WI38 (cell line): ENCODE measurements around the gene USP28.

Source experiments
- H3K4me3 ChIP-seq: 2 replicates; pipeline ENCODE4 v1.5.1; 2011; ENCODE audit warnings: low read depth, mild to moderate bottlenecking, control low read depth, low read length
- TF ChIP-seq, protein P1 (sequence below): IDR thresholded peaks from 2 replicates; pipeline ENCODE4 v1.5.1; 2012; ENCODE audit warnings: low read depth, mild to moderate bottlenecking, control low read depth, low read length

USP28 gene

DNA sequence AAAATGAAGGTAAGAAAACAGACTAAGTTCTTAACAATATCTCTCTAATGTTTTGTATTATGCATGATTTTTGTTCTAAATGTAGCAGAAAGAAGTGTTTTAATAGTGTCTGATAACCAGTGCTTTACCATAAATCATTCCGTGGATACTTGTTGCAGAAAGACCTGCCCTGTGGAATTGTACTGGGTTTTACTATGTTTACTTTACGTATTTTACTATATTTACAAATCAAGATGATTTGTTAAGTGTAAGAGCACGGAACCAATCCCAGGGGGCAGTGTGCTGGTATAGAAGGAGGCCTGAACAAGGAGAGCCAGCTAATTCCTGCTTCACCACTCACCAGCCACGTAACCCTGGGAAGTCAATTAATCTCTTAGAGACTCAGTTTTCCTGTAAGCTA lies 30.7 kb upstream of the USP28 start:
- H3K4me3 ChIP-seq: no peak overlapping the region
- TF ChIP-seq, protein P1, sequence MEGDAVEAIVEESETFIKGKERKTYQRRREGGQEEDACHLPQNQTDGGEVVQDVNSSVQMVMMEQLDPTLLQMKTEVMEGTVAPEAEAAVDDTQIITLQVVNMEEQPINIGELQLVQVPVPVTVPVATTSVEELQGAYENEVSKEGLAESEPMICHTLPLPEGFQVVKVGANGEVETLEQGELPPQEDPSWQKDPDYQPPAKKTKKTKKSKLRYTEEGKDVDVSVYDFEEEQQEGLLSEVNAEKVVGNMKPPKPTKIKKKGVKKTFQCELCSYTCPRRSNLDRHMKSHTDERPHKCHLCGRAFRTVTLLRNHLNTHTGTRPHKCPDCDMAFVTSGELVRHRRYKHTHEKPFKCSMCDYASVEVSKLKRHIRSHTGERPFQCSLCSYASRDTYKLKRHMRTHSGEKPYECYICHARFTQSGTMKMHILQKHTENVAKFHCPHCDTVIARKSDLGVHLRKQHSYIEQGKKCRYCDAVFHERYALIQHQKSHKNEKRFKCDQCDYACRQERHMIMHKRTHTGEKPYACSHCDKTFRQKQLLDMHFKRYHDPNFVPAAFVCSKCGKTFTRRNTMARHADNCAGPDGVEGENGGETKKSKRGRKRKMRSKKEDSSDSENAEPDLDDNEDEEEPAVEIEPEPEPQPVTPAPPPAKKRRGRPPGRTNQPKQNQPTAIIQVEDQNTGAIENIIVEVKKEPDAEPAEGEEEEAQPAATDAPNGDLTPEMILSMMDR: 0 out of 2 replicates have a peak, but pooled peaks have one; percentile 10

DNA sequence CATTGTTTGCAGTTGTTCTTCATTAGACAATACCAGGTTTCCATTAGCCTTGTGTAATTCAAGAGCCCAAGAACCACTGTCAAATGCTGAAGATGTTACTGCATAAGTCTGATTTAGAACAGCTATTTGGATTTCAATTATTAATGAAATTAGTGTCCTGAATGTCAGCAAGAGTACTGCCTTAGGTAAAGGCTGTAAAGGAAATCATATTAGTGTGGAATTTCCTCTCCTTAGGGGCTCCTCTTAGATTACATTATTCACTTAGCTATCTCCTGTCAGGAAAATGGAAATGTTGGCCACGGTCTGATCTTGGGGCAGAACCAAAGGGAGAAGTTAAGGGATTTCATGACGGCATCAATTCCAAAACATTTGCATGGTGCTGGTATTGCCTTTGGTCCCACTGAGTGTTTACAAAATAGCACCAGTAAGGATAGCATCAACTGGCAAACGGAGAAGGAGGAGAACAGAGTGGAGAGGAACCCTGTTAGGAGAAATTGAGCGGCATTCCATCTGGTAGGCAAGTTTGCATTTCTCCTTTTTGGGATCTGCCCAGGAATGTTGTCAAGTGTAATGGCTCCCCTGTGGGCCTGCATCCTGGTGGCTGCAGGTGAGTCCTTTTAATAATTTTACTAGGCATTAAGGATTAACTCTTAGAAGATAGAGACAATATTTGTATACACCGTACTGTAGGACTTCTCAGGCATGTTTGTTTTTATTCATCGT lies 29.2 kb upstream of the USP28 start, which contains the start of gene HTR3B:
Gene HTR3B (plus strand): TSS at position 418 of the 723 bp plus-strand sequence. CDS start 138 bp downstream, at position 556.
- no peak within 1 kb of the TSS for H3K4me3 ChIP-seq
- TF ChIP-seq, protein P1: no peak

DNA sequence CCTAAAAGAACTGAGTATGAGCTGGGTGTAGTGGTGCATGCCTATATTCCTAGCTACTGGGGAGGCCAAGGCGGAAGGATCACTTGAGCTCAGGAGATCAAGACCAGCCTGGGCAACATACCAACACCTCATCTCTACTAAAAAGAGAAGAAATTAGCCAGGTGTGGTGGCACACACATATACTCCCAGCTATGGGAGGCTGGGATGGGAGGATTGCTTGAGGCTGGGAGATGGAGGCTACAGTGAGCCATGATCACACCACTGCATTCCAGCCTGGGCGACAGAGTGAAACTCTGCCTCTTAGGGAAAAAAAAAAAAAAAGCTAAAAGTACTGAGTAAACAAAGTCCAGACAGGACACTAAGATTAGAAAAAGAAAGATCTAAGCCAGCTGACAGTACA lies 25.8 kb upstream of the USP28 start:
- TF ChIP-seq, protein P1: no peak
- no peak overlapping the region for H3K4me3 ChIP-seq

DNA sequence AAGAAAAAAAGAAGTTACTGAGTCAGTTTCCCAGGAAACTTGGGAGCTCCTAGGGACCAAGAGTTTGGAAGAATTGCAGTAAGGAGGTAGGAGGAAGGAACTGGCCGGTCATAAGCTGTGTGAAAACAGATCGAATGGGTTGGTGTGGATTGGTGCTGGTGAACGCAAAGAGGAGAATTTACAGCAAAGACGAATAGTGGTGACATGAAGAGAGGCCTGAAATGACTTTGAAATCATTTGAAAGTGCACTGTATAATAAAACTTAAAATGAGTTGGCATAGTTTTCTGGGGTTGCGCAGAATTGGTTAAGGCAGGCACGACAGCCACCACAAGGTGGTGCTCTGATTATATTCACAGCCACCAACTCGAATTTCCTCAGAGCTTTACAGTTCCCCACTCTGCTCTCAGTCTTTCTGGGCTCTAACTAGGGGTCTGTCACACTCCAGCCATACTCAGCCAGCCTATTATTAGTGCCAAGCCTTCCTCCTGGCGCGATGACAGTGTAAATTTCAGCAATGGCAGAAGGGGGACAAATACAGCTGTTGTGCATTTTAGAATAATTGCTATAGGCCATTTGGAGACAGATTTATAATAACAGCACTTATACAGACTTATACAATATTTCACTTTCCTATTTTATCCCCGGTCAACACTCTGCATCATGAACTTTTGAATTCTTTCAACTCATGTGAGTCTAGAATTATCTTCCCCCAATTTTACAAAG lies 20.9 kb upstream of the USP28 start:
- H3K4me3 ChIP-seq: no peak overlapping the region
- TF ChIP-seq, protein P1: peak; percentile 68

DNA sequence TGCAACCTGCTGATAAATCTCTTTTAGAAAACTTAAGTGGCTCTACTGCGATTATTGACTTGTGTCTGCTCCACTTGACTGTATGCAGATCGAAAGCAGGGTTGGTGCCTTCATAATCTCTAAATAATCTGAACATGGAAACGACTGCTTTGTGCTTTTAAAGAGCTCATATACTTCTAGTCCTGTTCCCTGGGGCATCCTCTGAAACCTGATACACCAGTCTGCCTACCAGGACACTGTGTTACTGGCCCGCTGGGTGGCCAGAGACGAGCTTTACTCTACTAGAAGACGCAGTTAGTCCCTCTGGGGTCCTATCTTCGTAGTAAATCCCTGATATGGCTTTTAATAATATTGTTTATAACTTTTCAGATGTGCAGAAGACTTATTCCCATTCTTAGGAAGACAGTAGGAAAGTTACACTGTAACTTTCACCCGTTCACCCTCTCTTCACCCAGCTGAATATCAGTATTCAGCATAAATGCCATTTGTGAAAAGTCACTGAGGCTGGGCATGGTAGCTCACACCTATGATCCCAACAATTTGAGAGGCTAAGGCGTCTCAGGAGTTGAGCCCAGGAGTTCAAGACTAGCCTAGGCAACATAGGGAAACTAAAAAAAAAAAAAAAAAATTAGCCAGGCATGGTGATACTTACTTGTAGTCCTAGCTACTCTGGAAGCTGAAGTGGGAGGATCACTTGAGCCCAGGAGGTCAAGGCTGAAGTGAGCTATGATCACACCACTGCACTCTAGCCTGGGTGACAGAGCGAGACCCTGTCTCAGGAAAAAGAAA lies 20.2 kb upstream of the USP28 start:
- no peak overlapping the region for H3K4me3 ChIP-seq
- TF ChIP-seq, protein P1: no peak

DNA sequence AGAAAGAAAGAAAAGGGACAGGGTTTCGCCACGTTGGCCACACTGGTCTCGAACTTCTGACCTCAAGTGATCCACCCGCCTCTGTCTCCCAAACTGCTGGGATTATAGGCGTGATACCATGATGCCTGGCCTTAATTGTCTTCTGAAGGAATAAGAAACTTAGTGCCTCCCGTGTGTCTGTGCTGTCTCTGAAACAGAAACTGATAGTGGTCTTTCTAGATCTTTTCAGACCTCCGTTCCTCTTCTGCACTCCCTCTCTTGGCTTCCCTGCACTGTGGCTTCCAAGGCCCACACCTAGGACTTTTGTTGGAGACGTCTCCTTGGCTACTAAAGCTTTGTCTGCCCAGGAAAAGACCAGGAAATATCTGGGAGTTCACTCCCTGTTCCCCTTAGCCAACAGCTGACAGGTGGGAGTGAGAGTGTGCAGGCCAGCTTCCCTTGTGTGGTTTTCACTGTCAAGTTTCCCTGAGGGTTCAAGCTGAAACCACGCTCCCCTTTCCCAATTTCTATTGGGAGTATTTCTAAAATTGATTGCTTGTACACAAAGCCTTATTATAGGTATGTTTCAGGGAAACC lies 19.1 kb upstream of the USP28 start:
- TF ChIP-seq, protein P1: no peak
- H3K4me3 ChIP-seq: no peak overlapping the region
